Mesothelial cell of epicardium (in vitro differentiated cells): ENCODE measurements around the gene CDCA3. TPM values are rescaled to one million over a fixed set of nuclear protein-coding genes. Genes with fewer than 3 reads are reported as not detected.

Source experiments
- DNase-seq, 2 experiments: peaks; one replicate each; pipeline ENCODE4 v3.0.0; 2021; ENCODE audit warnings: low spot score in 2 of 2; ENCODE audit not compliant: unreplicated experiment in 2 of 2
- H3K27ac Mint-ChIP-seq: 2 replicates; pipeline ENCODE4 v1.8.0; 2021; ENCODE audit warnings: mixed read lengths
- H3K27me3 Mint-ChIP-seq: 2 replicates; pipeline ENCODE4 v1.8.0; 2021; ENCODE audit warnings: low read depth, mixed read lengths
- H3K36me3 Mint-ChIP-seq: 2 replicates; pipeline ENCODE4 v1.8.0; 2021; ENCODE audit warnings: mixed read lengths
- H3K4me1 Mint-ChIP-seq: 2 replicates; pipeline ENCODE4 v1.8.0; 2021; ENCODE audit warnings: mixed read lengths
- H3K4me3 Mint-ChIP-seq: 2 replicates; pipeline ENCODE4 v1.8.0; 2021; ENCODE audit warnings: mild to moderate bottlenecking, moderate library complexity, mixed read lengths
- H3K9me3 Mint-ChIP-seq: 2 replicates; pipeline ENCODE4 v1.8.0; 2021; ENCODE audit warnings: mixed read lengths
- total RNA-seq: library from RNA; stranded (reverse); gene quantifications from 3 replicates; pipeline ENCODE4 v1.2.1, GENCODE V29; 2021
- TF ChIP-seq, protein P1 (sequence below): fragments of 200-600 bp; sonication (generic); IDR thresholded peaks from one replicate; pipeline ENCODE4 v1.5.0; 2021; ENCODE audit warnings: antibody characterized with exemption; ENCODE audit not compliant: unreplicated experiment

The CDCA3 gene
- total RNA-seq, 1 donor from 2014 or later, result 14.3 TPM

DNA sequence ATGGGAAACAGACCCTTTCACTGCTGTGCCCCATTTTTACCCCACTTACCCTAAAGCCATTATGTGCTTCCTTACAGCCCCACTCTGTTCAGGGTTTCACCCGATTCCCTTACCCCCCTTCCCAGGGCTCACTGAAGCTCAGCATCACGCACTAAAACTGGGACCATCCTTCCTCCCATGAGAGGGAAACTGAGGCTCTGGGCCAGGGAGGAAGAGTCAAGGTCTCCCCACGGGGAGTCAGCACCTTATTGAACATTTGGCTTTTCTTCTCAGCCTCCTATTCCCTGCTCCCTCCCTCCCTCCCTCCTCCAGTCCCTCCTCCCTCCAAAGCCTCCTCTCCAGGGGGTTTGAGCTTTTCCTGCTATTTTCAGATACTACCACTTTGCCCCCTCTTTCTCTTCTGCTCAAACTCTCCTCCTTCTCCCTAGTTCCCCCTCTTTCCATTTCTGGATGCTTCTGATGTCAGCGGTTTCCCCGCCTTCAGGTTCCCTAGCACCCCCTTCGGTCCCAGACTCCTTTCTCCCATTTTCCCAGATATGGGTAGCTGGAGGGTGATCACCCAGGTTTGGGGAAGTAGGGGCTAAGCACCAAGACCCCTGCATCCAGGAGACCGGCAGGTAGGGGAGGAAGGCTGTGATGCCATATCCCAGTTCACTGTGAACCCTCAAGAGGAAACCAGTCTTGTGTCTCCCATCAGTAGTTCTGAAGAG is 28.5 kb downstream of the CDCA3 start:
- H3K4me1 Mint-ChIP-seq, result peaks cover 60% of the 10 kb centered on the region
- peaks cover 14% of the 10 kb centered on the region for H3K27me3 Mint-ChIP-seq
- H3K27ac Mint-ChIP-seq, result no peak overlapping the region
- no peaks in the 10 kb centered on the region for H3K36me3 Mint-ChIP-seq
- TF ChIP-seq, protein P1, sequence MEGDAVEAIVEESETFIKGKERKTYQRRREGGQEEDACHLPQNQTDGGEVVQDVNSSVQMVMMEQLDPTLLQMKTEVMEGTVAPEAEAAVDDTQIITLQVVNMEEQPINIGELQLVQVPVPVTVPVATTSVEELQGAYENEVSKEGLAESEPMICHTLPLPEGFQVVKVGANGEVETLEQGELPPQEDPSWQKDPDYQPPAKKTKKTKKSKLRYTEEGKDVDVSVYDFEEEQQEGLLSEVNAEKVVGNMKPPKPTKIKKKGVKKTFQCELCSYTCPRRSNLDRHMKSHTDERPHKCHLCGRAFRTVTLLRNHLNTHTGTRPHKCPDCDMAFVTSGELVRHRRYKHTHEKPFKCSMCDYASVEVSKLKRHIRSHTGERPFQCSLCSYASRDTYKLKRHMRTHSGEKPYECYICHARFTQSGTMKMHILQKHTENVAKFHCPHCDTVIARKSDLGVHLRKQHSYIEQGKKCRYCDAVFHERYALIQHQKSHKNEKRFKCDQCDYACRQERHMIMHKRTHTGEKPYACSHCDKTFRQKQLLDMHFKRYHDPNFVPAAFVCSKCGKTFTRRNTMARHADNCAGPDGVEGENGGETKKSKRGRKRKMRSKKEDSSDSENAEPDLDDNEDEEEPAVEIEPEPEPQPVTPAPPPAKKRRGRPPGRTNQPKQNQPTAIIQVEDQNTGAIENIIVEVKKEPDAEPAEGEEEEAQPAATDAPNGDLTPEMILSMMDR, result no peak
- no peak for DNase-seq
- no peaks in the 10 kb centered on the region for H3K9me3 Mint-ChIP-seq
- peak overlapping the region; percentile 75 for H3K4me3 Mint-ChIP-seq

DNA sequence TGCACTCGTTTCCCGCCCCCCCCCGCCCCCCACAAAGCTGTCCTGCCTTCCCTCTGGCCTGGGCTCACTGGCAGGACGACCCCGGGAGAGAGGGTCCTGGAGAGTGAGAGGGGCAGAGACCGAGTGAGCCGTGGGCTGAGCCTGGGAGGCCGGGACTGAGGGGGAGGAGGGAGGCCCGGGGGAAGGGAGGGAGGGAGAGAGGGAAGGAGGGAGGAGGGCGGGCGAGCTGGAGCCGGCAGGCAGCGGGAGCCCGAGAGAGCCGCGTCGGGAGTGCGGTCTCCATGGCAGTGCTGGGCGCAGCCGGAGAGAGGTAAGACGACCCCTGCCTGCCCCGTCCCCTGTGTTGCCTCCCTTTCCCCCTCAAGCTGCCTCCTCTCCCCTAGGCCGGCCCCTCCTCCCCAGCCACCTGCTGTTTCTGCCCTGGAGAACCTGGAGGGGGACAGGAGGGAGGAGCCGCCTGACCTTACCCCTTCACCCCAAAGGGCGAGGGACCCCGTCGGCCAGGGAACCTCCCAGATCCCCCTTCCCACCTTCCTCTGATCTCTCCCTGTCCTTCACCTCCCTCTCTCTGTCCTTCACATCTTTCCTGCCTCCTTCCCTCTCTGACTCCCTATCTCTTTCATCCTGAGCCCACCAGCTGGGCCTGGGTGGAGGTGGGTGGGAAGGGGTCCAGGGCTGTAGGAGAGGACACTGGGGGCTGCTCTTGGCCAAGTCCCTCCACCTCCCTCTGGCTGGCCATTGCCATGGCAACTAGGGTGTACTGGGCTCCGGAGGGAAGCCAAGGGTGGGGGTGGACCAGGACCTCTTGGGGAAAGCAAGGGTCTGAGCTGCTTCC is 29.3 kb downstream of the CDCA3 start, which contains the start of gene GPR162:
GPR162 (plus strand) TSS at position 231 of the 835 bp plus-strand sequence. CDS start 2,078 bp downstream, outside the sequence.
- TF ChIP-seq, protein P1, result no peak
- Mint-ChIP-seq H3K36me3 (no peaks in the 10 kb centered on the region), H3K9me3 (no peaks in the 10 kb centered on the region), H3K4me3 (peak within 1 kb of the TSS; percentile 75), H3K27ac (peak within 1 kb of the TSS; percentile 89), H3K27me3 (peaks cover 14% of the 10 kb centered on the region), H3K4me1 (peaks cover 54% of the 10 kb centered on the region)
- peak in 1 of 2 experiments; percentile 59 for DNase-seq

DNA sequence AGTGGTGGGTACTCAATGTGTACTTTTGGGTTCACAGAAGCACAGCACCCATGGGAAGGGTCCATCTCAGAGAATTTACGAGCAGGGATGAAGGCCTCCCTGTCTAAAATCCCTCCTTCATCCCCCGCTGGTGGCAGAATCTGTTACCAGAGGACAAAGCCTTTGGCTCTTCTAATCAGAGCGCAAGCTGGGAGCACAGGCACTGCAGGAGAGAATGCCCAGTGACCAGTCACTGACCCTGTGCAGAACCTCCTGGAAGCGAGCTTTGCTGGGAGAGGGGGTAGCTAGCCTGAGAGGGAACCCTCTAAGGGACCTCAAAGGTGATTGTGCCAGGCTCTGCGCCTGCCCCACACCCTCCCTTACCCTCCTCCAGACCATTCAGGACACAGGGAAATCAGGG is 30.9 kb downstream of the CDCA3 start:
- Mint-ChIP-seq H3K27me3 (peaks cover 9% of the 10 kb centered on the region), H3K4me1 (peaks cover 51% of the 10 kb centered on the region), H3K27ac (no peak overlapping the region), H3K36me3 (no peaks in the 10 kb centered on the region), H3K4me3 (no peak overlapping the region), H3K9me3 (no peaks in the 10 kb centered on the region)
- no peak for DNase-seq
- TF ChIP-seq, protein P1, result no peak

DNA sequence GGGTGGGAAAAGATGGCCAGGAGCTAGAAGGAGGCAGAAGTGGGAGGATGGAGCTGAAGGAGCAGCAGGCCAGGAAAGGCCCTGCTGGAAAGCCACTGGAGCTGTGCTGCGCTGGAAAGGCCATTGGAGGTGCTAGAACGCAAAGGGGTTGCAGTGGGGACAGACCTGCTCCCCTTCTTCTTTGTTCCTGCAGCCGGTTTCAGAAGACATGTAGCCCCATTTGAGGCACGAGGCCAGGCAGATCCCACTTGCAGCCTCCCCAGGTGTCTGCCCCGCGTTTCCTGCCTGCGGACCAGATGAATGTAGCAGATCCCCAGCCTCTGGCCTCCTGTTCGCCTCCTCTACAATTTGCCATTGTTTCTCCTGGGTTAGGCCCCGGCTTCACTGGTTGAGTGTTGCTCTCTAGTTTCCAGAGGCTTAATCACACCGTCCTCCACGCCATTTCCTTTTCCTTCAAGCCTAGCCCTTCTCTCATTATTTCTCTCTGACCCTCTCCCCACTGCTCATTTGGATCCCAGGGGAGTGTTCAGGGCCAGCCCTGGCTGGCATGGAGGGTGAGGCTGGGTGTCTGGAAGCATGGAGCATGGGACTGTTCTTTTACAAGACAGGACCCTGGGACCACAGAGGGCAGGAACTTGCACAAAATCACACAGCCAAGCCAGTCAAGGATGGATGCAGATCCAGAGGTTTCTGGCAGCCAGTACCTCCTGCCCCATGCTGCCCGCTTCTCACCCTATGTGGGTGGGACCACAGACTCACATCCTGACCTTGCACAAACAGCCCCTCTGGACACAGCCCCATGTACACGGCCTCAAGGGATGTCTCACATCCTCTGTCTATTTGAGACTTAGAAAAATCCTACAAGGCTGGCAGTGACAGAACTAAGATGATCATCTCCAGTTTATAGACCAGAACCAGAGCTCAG is 31.7 kb downstream of the CDCA3 start:
- H3K4me1 Mint-ChIP-seq, result peaks cover 45% of the 10 kb centered on the region
- DNase-seq, result no peak
- H3K27ac Mint-ChIP-seq, result peak overlapping the region; percentile 61
- H3K27me3 Mint-ChIP-seq, result peaks cover 5% of the 10 kb centered on the region
- TF ChIP-seq, protein P1, result no peak
- H3K36me3 Mint-ChIP-seq, result no peaks in the 10 kb centered on the region
- H3K4me3 Mint-ChIP-seq, result no peak overlapping the region
- no peaks in the 10 kb centered on the region for H3K9me3 Mint-ChIP-seq

DNA sequence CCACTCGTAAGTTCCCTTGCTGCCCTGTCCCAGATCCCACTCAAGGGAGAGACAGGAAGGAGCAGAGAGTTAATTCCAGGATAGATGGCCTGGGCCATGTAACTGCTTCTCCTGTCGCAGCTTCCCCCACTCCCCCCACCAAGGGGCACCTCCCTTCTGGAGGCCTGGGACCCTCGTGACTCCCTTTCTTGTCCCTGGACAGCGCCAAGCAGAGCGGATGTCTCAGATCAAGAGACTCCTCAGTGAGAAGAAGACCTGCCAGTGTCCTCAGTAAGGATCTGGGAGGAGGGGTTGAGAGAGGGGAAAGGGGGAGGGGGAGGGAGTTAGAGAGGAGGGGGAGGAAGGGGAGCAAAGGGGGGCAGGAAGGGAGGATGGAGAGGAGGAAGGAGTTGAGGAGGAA is 32.4 kb downstream of the CDCA3 start:
- DNase-seq, result no peak
- H3K4me1 Mint-ChIP-seq, result peaks cover 45% of the 10 kb centered on the region
- no peaks in the 10 kb centered on the region for H3K9me3 Mint-ChIP-seq
- H3K4me3 Mint-ChIP-seq, result no peak overlapping the region
- H3K27me3 Mint-ChIP-seq, result peaks cover 8% of the 10 kb centered on the region
- peak overlapping the region; percentile 65 for H3K27ac Mint-ChIP-seq
- no peaks in the 10 kb centered on the region for H3K36me3 Mint-ChIP-seq
- TF ChIP-seq, protein P1, result no peak
